GM12864 (cell line): ENCODE measurements around the gene ENO4.

Experiments
- DNase-seq: peaks from one replicate; pipeline ENCODE4 v3.0.0-alpha.2; 2011; ENCODE audit warnings: low read depth
- H3K4me3 ChIP-seq: 2 replicates; pipeline ENCODE4 v1.5.1; 2011; ENCODE audit warnings: mild to moderate bottlenecking, low read depth, low read length, control low read depth
- TF ChIP-seq, protein P1 (sequence below): IDR thresholded peaks from 2 replicates; pipeline ENCODE4 v1.5.1; 2011; ENCODE audit warnings: low read depth, mild to moderate bottlenecking, moderate library complexity, low read length, control low read depth, inconsistent platforms; ENCODE audit errors: missing control alignments

ENO4 gene

DNA sequence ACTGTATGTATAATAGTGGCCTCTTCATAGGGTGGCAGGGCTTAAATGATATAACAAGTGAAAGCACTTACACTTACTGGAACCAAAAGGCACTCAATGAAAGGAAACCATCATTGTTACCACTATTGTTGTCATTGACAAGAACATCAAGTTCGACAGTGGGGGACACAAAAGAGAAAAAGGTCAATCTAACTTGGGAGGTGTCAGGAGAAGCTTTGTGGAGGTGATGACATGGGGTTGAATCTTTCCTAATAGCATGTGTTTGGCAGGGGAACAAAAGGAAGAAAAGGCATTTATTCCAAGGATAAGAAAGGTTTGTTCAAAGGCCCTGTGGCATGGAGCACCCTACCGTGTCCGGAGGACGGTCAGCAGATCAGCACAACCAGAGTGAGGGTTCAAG, 18.2 kb upstream of the ENO4 start:
- DNase-seq = no peak
- TF ChIP-seq, protein P1, sequence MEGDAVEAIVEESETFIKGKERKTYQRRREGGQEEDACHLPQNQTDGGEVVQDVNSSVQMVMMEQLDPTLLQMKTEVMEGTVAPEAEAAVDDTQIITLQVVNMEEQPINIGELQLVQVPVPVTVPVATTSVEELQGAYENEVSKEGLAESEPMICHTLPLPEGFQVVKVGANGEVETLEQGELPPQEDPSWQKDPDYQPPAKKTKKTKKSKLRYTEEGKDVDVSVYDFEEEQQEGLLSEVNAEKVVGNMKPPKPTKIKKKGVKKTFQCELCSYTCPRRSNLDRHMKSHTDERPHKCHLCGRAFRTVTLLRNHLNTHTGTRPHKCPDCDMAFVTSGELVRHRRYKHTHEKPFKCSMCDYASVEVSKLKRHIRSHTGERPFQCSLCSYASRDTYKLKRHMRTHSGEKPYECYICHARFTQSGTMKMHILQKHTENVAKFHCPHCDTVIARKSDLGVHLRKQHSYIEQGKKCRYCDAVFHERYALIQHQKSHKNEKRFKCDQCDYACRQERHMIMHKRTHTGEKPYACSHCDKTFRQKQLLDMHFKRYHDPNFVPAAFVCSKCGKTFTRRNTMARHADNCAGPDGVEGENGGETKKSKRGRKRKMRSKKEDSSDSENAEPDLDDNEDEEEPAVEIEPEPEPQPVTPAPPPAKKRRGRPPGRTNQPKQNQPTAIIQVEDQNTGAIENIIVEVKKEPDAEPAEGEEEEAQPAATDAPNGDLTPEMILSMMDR = no peak
- H3K4me3 ChIP-seq = no peak overlapping the region

DNA sequence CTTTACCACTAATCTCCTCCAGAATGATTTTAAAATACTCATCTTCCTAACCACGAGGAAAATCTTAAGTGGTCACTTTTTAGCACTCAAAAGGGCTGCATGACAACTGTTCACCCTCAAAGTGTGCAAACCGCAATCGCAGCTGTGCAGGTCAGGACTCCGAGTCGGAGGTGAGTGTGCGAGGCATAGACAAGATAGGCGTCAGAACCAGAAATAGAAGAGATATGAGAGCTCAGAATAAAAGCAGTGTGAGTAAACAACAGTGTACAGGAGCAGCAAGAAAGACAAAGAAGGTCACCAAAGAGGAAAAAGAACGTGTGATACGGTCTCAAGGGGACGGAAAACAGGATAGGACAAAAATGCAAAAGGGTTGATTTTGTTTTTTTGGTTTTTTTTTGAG, 17.5 kb upstream of the ENO4 start:
- DNase-seq = no peak
- TF ChIP-seq, protein P1 = no peak
- no peak overlapping the region for H3K4me3 ChIP-seq

DNA sequence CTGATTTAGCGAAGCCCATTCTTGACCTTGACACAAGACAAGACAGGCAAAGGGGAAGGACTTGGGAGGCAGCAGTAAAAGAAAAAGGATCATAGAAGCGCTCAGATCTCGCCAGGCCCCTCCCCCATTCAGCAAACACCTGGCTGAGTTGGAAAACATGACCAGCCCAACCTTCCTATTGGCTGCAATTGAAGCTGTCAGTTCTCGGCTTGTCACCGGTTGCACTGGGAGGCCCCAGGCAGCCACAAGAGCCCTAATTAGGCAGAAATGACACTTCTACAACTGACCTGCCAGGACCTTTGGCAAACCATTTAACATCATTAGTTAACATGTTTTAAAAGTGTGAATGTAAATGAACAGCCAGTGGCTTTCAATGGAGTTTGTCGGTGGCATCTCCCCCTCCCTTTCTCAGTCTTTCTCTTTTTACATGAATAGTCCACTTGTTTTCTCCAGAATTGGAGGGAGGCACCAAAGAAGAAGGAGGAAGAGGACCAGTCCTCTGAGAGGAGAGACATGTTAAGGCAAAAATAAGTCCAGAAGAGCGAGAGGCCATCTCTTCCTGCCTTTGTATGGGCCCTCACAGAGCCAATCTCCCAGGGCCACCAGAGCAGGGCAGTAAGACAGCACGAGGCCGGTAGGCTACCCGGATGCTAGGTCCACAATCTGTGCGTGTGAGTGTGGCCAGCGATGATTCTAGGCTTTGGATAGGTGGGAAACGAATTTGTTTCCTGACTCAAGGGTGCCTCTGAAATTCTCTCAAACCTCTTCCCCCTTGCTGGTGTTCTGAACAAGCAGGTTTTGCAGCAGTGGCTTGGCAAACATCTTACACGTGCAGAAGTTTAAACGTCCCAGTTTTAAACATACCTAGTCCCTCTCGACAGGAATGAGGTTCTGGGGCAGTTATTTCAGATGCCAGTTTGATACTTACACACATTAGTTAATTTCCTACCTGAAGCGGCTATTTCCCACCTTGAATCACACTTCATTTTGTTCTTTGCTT, 15.0 kb upstream of the ENO4 start:
- TF ChIP-seq, protein P1 = no peak
- DNase-seq = no peak
- no peak overlapping the region for H3K4me3 ChIP-seq

DNA sequence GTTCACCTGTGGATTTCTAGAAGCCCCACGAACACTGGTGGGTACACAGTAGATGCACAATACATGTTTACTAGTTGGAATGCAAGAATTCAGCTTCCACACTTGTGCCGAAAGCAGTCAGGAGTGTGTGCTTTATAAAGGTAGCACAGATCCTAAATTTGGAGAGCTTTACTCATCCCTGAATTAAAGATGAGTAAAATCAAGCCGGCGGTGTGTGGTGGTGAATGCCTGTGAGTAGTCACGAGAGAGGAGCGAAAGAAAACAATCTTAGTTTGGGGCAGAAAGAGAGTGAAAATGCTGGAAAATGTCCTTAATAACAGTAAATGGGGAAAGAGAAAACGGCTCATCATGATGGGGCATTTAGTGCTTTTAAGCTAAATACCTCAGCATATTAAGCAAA, 13.6 kb upstream of the ENO4 start:
- TF ChIP-seq, protein P1 = no peak
- H3K4me3 ChIP-seq = no peak overlapping the region
- DNase-seq = no peak

DNA sequence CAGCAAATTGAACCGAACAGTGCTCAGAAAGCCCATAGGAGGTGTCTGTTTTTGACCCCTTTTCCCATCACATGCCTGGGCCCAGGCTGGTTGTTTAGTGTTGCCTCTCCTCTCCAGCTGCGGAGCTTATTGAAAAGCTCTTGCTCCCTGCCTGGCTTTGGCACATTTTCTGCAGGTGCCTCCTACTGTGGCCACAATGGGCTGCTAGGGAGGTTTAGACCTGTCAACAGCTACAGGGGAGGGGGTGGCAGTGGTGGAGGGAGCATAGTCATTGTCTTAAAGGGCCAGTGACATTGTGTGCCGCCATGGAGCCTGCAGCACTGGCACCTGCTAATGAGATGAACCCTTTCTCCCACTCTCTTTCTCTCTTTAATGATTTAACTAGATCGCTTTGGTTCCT, 13.2 kb upstream of the ENO4 start:
- no peak overlapping the region for H3K4me3 ChIP-seq
- TF ChIP-seq, protein P1 = no peak
- DNase-seq = no peak

DNA sequence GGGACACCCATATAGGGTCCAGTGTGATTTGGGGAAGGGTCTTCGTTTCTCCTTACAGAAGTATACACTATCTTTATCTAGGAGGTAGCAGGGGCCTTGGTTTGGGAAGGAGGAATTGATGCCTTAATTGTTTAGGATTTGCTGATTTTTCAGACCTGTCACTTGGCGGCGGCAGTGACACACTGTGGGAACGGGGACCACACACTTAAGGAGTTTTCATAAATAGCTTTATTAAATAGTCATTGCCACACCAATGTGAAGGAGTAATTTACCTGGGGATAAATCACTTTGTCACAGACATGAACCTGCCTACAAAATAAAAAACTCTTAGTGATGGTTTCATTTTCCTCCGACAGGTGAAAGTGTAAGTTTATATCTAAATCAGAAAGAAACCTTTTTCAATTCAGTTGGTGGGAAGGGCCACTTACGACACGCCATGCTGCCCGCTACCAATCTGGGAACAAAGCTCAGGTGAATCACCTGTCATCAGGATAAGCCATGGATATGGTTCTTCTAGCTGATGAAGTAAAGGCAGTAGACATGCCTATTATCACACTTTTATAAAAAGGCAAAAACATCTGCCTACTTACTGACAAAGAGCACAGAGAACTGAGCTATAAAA, 12.3 kb upstream of the ENO4 start:
- no peak for DNase-seq
- TF ChIP-seq, protein P1 = no peak
- H3K4me3 ChIP-seq = no peak overlapping the region
